A549 (cell line): Measurements from ENCODE around the gene BMERB1.

Experiments
- CEBPB ChIP-seq, 2 experiments: fragments of >200 bp in 1 of 2; sonication (Bioruptor Twin) in 1 of 2; formaldehyde crosslinking in 1 of 2; IDR thresholded peaks; 2 replicates each; pipeline ENCODE4 v1.6.1; 2012 to 2016
- KDM1A ChIP-seq: fragments of 200-600 bp; sonication (generic); IDR thresholded peaks from 2 replicates; pipeline ENCODE4 v1.6.1; 2016; ENCODE audit warnings: low read depth, mild to moderate bottlenecking
- NR3C1 ChIP-seq: fragments of >200 bp; sonication (Bioruptor Twin); formaldehyde crosslinking; IDR thresholded peaks from 3 replicates; pipeline ENCODE4 v1.6.1; 2017
- SMC3 ChIP-seq: fragments of >200 bp; sonication (Bioruptor Twin); formaldehyde crosslinking; IDR thresholded peaks from 3 replicates; pipeline ENCODE4 v1.6.1; 2018; ENCODE audit warnings: inconsistent platforms
- TF ChIP-seq, protein P1 (sequence below): fragments of >200 bp; sonication (Bioruptor Twin); formaldehyde crosslinking; IDR thresholded peaks from 3 replicates; pipeline ENCODE4 v1.5.1; 2016
- TF ChIP-seq, protein P2 (sequence below): fragments of 450-650 bp; IDR thresholded peaks from 2 replicates; pipeline ENCODE4 v1.6.1; 2014; ENCODE audit warnings: antibody characterized with exemption

DNA sequence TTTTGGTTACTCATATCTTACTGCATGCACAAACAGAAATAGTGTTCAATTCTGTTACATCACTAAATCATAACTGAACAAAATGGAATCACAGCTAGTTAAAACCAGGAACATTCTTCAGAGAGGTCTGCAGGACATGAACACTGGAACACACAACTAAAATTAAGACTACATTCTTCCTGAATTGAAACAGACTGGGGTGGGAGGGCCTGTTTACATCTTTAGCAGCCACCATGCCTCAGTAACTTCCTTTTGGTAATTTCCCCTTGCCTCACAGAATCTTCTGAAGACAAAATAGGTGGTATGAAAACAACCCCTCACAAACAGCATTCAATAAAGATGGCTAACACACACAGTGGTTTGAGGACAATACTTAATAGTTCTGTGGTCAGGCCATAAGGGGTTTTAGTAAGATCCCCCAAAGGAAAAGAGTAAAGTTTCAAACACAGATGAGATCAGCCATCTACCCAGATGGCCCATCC is 202.0 kb downstream of the BMERB1 start:
- TF ChIP-seq, protein P1, sequence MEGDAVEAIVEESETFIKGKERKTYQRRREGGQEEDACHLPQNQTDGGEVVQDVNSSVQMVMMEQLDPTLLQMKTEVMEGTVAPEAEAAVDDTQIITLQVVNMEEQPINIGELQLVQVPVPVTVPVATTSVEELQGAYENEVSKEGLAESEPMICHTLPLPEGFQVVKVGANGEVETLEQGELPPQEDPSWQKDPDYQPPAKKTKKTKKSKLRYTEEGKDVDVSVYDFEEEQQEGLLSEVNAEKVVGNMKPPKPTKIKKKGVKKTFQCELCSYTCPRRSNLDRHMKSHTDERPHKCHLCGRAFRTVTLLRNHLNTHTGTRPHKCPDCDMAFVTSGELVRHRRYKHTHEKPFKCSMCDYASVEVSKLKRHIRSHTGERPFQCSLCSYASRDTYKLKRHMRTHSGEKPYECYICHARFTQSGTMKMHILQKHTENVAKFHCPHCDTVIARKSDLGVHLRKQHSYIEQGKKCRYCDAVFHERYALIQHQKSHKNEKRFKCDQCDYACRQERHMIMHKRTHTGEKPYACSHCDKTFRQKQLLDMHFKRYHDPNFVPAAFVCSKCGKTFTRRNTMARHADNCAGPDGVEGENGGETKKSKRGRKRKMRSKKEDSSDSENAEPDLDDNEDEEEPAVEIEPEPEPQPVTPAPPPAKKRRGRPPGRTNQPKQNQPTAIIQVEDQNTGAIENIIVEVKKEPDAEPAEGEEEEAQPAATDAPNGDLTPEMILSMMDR, result no peak
- TF ChIP-seq NR3C1 (no peak), SMC3 (no peak), CEBPB (IDR thresholded peaks at IDR 0.05) (no peak), KDM1A (no peak)
- TF ChIP-seq, protein P2, sequence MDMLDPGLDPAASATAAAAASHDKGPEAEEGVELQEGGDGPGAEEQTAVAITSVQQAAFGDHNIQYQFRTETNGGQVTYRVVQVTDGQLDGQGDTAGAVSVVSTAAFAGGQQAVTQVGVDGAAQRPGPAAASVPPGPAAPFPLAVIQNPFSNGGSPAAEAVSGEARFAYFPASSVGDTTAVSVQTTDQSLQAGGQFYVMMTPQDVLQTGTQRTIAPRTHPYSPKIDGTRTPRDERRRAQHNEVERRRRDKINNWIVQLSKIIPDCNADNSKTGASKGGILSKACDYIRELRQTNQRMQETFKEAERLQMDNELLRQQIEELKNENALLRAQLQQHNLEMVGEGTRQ, result no peak
